ENCODE measurements around the gene CTNNA1.
"Not testable (repeated sequence)": the region's sequence is repeated elsewhere in the genome, so short reads cannot be mapped to it uniquely, and the experiment has no call there.

DNA sequence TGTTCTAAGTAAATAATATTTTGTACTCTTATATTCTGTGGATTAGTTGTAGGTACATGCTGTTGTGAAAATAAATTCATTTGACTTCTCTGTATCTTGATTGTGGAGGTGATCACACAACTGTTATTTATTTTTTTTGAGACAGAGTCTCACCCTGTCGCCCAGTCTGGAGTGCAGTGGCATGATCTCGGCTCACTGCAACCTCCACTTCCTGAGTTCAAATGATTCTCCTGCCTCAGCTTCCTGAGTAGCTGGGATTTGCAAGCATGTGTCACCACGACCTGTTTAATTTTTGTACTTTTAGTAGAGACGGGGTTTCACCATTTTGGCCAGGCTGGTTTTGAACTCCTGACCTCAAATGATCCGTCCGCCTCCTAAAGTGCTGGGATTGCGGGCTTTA, 7.9 kb downstream of the CTNNA1 start:
- TF ChIP-seq, protein P1, sequence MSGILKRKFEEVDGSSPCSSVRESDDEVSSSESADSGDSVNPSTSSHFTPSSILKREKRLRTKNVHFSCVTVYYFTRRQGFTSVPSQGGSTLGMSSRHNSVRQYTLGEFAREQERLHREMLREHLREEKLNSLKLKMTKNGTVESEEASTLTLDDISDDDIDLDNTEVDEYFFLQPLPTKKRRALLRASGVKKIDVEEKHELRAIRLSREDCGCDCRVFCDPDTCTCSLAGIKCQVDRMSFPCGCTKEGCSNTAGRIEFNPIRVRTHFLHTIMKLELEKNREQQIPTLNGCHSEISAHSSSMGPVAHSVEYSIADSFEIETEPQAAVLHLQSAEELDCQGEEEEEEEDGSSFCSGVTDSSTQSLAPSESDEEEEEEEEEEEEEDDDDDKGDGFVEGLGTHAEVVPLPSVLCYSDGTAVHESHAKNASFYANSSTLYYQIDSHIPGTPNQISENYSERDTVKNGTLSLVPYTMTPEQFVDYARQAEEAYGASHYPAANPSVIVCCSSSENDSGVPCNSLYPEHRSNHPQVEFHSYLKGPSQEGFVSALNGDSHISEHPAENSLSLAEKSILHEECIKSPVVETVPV (CRISPR knock-in tag; IDR thresholded peaks at IDR 0.05), result not testable (repeated sequence)
- TF ChIP-seq ZFP30 (CRISPR knock-in tag; IDR thresholded peaks at IDR 0.05); ZNF565 (CRISPR knock-in tag; conservative IDR thresholded peaks at IDR 0.05; ENCODE audit: low read depth); SNAI2 (CRISPR knock-in tag; IDR thresholded peaks at IDR 0.05); BACH2 (CRISPR knock-in tag; IDR thresholded peaks at IDR 0.05; ENCODE audit: borderline replicate concordance); ZC3H10 (CRISPR knock-in tag; IDR thresholded peaks at IDR 0.05); RARB (CRISPR knock-in tag; IDR thresholded peaks at IDR 0.05): not testable (repeated sequence)
- TF ChIP-seq, protein P2, sequence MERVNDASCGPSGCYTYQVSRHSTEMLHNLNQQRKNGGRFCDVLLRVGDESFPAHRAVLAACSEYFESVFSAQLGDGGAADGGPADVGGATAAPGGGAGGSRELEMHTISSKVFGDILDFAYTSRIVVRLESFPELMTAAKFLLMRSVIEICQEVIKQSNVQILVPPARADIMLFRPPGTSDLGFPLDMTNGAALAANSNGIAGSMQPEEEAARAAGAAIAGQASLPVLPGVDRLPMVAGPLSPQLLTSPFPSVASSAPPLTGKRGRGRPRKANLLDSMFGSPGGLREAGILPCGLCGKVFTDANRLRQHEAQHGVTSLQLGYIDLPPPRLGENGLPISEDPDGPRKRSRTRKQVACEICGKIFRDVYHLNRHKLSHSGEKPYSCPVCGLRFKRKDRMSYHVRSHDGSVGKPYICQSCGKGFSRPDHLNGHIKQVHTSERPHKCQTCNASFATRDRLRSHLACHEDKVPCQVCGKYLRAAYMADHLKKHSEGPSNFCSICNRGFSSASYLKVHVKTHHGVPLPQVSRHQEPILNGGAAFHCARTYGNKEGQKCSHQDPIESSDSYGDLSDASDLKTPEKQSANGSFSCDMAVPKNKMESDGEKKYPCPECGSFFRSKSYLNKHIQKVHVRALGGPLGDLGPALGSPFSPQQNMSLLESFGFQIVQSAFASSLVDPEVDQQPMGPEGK (CRISPR knock-in tag; IDR thresholded peaks at IDR 0.05; ENCODE audit: borderline replicate concordance), result not testable (repeated sequence)

Measured in SK-N-SH treated with all-trans-retinoic acid at 6 μM for 48 hours (cell line).